Stimulated activated CD4-positive, alpha-beta T cell treated with anti-CD3 and anti-CD28 coated beads, Interleukin-2, amount 100 ng/mL, for 4 hours (primary cell): ENCODE results near the gene CFAP61.
"Not testable (repeated sequence)": the region's sequence is repeated elsewhere in the genome, so short reads cannot be mapped to it uniquely, and the experiment has no call there.

ENCODE experiments used
- DNase-seq: peaks from one replicate; pipeline ENCODE4 v3.0.0-alpha.2; 2020; ENCODE audit warnings: low read depth

Gene CFAP61

GRCh38 chr20:20327746-20328145 lies 275.4 kb downstream of the CFAP61 start:
- no peak for DNase-seq

- no peak for DNase-seq
Measured at GRCh38 chr20:20329564-20329963, 277.2 kb downstream of the CFAP61 start.

- no peak for DNase-seq
Measured at GRCh38 chr20:20331156-20331555, 278.8 kb downstream of the CFAP61 start.

- DNase-seq = no peak
Measured at GRCh38 chr20:20331817-20332216, 279.5 kb downstream of the CFAP61 start.

GRCh38 chr20:20333866-20334265 lies 281.5 kb downstream of the CFAP61 start:
- no peak for DNase-seq

- no peak for DNase-seq
Measured at GRCh38 chr20:20334489-20334888, 282.2 kb downstream of the CFAP61 start.

GRCh38 chr20:20338133-20338730 lies 285.9 kb downstream of the CFAP61 start:
- no peak for DNase-seq

GRCh38 chr20:20340443-20340842 lies 288.1 kb downstream of the CFAP61 start:
- no peak for DNase-seq

GRCh38 chr20:20341371-20341770 lies 289.0 kb downstream of the CFAP61 start:
- no peak for DNase-seq

GRCh38 chr20:20342066-20342465 lies 289.7 kb downstream of the CFAP61 start:
- no peak for DNase-seq

- no peak for DNase-seq
Measured at GRCh38 chr20:20343932-20344331, 291.6 kb downstream of the CFAP61 start.

GRCh38 chr20:20344476-20344875 lies 292.1 kb downstream of the CFAP61 start:
- DNase-seq = no peak

- DNase-seq = no peak
Measured at GRCh38 chr20:20353576-20353975, 301.2 kb downstream of the CFAP61 start.

- DNase-seq = not testable (repeated sequence)
Measured at GRCh38 chr20:20355503-20355902, 303.2 kb downstream of the CFAP61 start.

GRCh38 chr20:20358801-20359200 lies 306.5 kb downstream of the CFAP61 start:
- no peak for DNase-seq

- no peak for DNase-seq
Measured at GRCh38 chr20:20359628-20360027, 307.3 kb downstream of the CFAP61 start.

GRCh38 chr20:20360464-20360863 lies 308.1 kb downstream of the CFAP61 start:
- DNase-seq = no peak

GRCh38 chr20:20362774-20363433 lies 310.6 kb downstream of the CFAP61 start:
- no peak for DNase-seq

GRCh38 chr20:20363434-20363798 lies 311.1 kb downstream of the CFAP61 start:
- no peak for DNase-seq

GRCh38 chr20:20363799-20364592 lies 311.7 kb downstream of the CFAP61 start:
- DNase-seq = no peak

GRCh38 chr20:20364593-20365479 lies 312.5 kb downstream of the CFAP61 start:
- no peak for DNase-seq

GRCh38 chr20:20365480-20366161 lies 313.3 kb downstream of the CFAP61 start:
- no peak for DNase-seq
